H9 (cell line): Measurements from ENCODE around the gene PLXNA1. TPM values are rescaled to one million over a fixed set of nuclear protein-coding genes. Genes with fewer than 3 reads are reported as not detected.

ENCODE experiments used
- DNase-seq: peaks from one replicate; pipeline ENCODE4 v3.0.0-alpha.2; 2017
- H2AFZ ChIP-seq: one replicate; pipeline ENCODE4 v1.6.1; 2013; ENCODE audit warnings: mild to moderate bottlenecking, low read length, control low read depth, moderate library complexity
- H2AK5ac ChIP-seq: 2 replicates; pipeline ENCODE4 v1.6.1; 2013; ENCODE audit warnings: low read length, control low read depth, mixed read lengths; ENCODE audit not compliant: insufficient read length
- H2BK120ac ChIP-seq: one replicate; pipeline ENCODE4 v1.6.1; 2013; ENCODE audit warnings: low read depth, mild to moderate bottlenecking, low read length, control low read depth, inconsistent platforms; ENCODE audit not compliant: poor library complexity, severe bottlenecking
- H2BK12ac ChIP-seq: 2 replicates; pipeline ENCODE4 v1.6.1; 2013; ENCODE audit warnings: low read length, control low read depth, mixed read lengths, low read depth; ENCODE audit not compliant: insufficient read length
- H2BK15ac ChIP-seq: 2 replicates; pipeline ENCODE4 v1.6.1; 2013; ENCODE audit warnings: low read depth, low read length, control low read depth
- H2BK20ac ChIP-seq: one replicate; pipeline ENCODE4 v1.6.1; 2013; ENCODE audit warnings: low read depth, mild to moderate bottlenecking, low read length, control low read depth, inconsistent platforms; ENCODE audit not compliant: poor library complexity, severe bottlenecking
- H2BK5ac ChIP-seq: 2 replicates; pipeline ENCODE4 v1.6.1; 2013; ENCODE audit warnings: low read length, control low read depth, mixed read lengths; ENCODE audit not compliant: insufficient read length
- H3K14ac ChIP-seq: 2 replicates; pipeline ENCODE4 v1.6.1; 2013; ENCODE audit warnings: low read length, control low read depth; ENCODE audit not compliant: insufficient read depth
- H3K18ac ChIP-seq: 2 replicates; pipeline ENCODE4 v1.6.1; 2013; ENCODE audit warnings: low read depth, mild to moderate bottlenecking, mixed read lengths, low read length, control low read depth; ENCODE audit not compliant: insufficient read length
- H3K23ac ChIP-seq: 2 replicates; pipeline ENCODE4 v1.6.1; 2013; ENCODE audit warnings: low read length, control low read depth, mixed read lengths, low read depth; ENCODE audit not compliant: insufficient read length
- H3K23me2 ChIP-seq: 2 replicates; pipeline ENCODE4 v1.6.1; 2013; ENCODE audit warnings: low read depth, mild to moderate bottlenecking, mixed read lengths, low read length, control low read depth; ENCODE audit not compliant: insufficient read length, poor library complexity, severe bottlenecking
- H3K27ac ChIP-seq: 2 replicates; pipeline ENCODE4 v1.5.1; 2013; ENCODE audit warnings: low read length, control low read depth, mixed read lengths, low read depth; ENCODE audit not compliant: insufficient read length
- H3K27me3 ChIP-seq: 2 replicates; pipeline ENCODE4 v1.6.1; 2013; ENCODE audit warnings: low read length, control low read depth, inconsistent platforms; ENCODE audit not compliant: insufficient read depth
- H3K4ac ChIP-seq: 2 replicates; pipeline ENCODE4 v1.6.1; 2013; ENCODE audit warnings: low read depth, mild to moderate bottlenecking, control low read depth, inconsistent platforms, low read length, moderate library complexity
- H3K4me1 ChIP-seq: 2 replicates; pipeline ENCODE4 v1.6.1; 2013; ENCODE audit warnings: low read length, control low read depth, inconsistent platforms; ENCODE audit not compliant: insufficient read depth
- H3K4me2 ChIP-seq: 2 replicates; pipeline ENCODE4 v1.6.1; 2013; ENCODE audit warnings: low read length, control low read depth, mixed read lengths; ENCODE audit not compliant: insufficient read length, insufficient read depth
- H3K56ac ChIP-seq: 2 replicates; pipeline ENCODE4 v1.6.1; 2013; ENCODE audit warnings: low read depth, mild to moderate bottlenecking, mixed read lengths, low read length, control low read depth; ENCODE audit not compliant: insufficient read length
- H3K79me1 ChIP-seq: 2 replicates; pipeline ENCODE4 v1.6.1; 2013; ENCODE audit warnings: low read depth, mild to moderate bottlenecking, moderate library complexity, low read length, control low read depth, inconsistent platforms; ENCODE audit not compliant: insufficient read depth, poor library complexity, severe bottlenecking
- H3K79me2 ChIP-seq: 2 replicates; pipeline ENCODE4 v1.6.1; 2013; ENCODE audit warnings: low read length, control low read depth, inconsistent platforms; ENCODE audit not compliant: insufficient read depth
- H3K9ac ChIP-seq: 2 replicates; pipeline ENCODE4 v1.6.1; 2013; ENCODE audit warnings: low read length, control low read depth, mixed read lengths; ENCODE audit not compliant: insufficient read length; ENCODE audit errors: extremely low read depth
- H3K9me3 ChIP-seq: one replicate; pipeline ENCODE4 v1.6.1; 2013; ENCODE audit warnings: low read depth, low read length, inconsistent platforms; ENCODE audit not compliant: control insufficient read depth
- H3T11ph ChIP-seq: one replicate; pipeline ENCODE4 v1.6.1; 2013; ENCODE audit warnings: mild to moderate bottlenecking, low read length, control low read depth, inconsistent platforms
- H4K20me1 ChIP-seq: one replicate; pipeline ENCODE4 v1.6.1; 2013; ENCODE audit not compliant: control insufficient read depth, insufficient read length, insufficient read depth
- H4K5ac ChIP-seq: 2 replicates; pipeline ENCODE4 v1.6.1; 2013; ENCODE audit warnings: low read depth, mild to moderate bottlenecking, mixed read lengths, low read length, control low read depth; ENCODE audit not compliant: insufficient read length
- H4K8ac ChIP-seq: replicated peaks from 2 replicates; pipeline ENCODE4 v1.6.1; 2013; ENCODE audit warnings: low read length, control low read depth, mixed read lengths, low read depth; ENCODE audit not compliant: insufficient read length
- H4K91ac ChIP-seq: 2 replicates; pipeline ENCODE4 v1.6.1; 2013; ENCODE audit warnings: low read depth, mild to moderate bottlenecking, moderate library complexity, mixed read lengths, low read length, control low read depth; ENCODE audit not compliant: insufficient read length
- H3K27ac Mint-ChIP-seq, 3 experiments: 2 replicates in 2 of 3; 3 replicates in 1 of 3; pipeline ENCODE4 v1.8.0; 2020 to 2021; ENCODE audit warnings: mixed read lengths in 3 of 3, mild to moderate bottlenecking in 1 of 3, moderate library complexity in 1 of 3
- H3K27me3 Mint-ChIP-seq: 2 replicates; pipeline ENCODE4 v1.8.0; 2021; ENCODE audit warnings: low read depth, mild to moderate bottlenecking, moderate library complexity, mixed read lengths
- H3K36me3 Mint-ChIP-seq, 3 experiments: 2 replicates in 2 of 3; 3 replicates in 1 of 3; pipeline ENCODE4 v1.8.0; 2020 to 2021; ENCODE audit warnings: low read depth in 3 of 3, mixed read lengths in 3 of 3; ENCODE audit not compliant: insufficient read depth in 1 of 3
- H3K4me1 Mint-ChIP-seq, 2 experiments: 2 replicates each; pipeline ENCODE4 v1.8.0; 2020; ENCODE audit warnings: mixed read lengths in 2 of 2
- H3K4me3 Mint-ChIP-seq, 2 experiments: 2 replicates in 1 of 2; 3 replicates in 1 of 2; pipeline ENCODE4 v1.8.0; 2020 to 2021; ENCODE audit warnings: mild to moderate bottlenecking in 2 of 2, mixed read lengths in 2 of 2, moderate library complexity in 1 of 2
- H3K9me3 Mint-ChIP-seq, 2 experiments: 2 replicates in 1 of 2; 3 replicates in 1 of 2; pipeline ENCODE4 v1.8.0; 2020; ENCODE audit warnings: mild to moderate bottlenecking in 2 of 2, mixed read lengths in 2 of 2, moderate library complexity in 1 of 2
- CTCF ChIP-seq: fragments of 200-600 bp; sonication (generic); conservative IDR thresholded peaks from 3 replicates; pipeline ENCODE4 v1.8.0; 2021; ENCODE audit warnings: antibody characterized with exemption, mild to moderate bottlenecking
- WGBS: extraction: QIAGEN DNeasy Blood & Tissue Kit; methylation state at CpG from one replicate; pipeline ENCODE4 v1.1.7; 2013; ENCODE audit warnings: missing lambda C conversion rate, low lambda C conversion rate, mixed read lengths; ENCODE audit not compliant: insufficient read length; ENCODE audit errors: extremely low coverage; 5-methylcytosine and 5-hydroxymethylcytosine counted together
- total RNA-seq: library from RNA; stranded (reverse); gene quantifications from 2 replicates; pipeline ENCODE4 v1.2.1, GENCODE V29; 2021

Gene PLXNA1
- total RNA-seq, 1 experiment from 2014 or later, result 42.1 TPM

- Mint-ChIP-seq H3K9me3 (no peaks in the 10 kb centered on the region), H3K36me3 (peaks cover 4 to 26% (median 18%) of the 10 kb centered on the region in 3 experiments; a peak in 6 of 7 replicates), H3K4me1 (peaks cover 8 to 13% of the 10 kb centered on the region in 2 experiments), H3K27ac (peak overlapping the region in 1 of 3 experiments; percentile 95; a peak in 3 of 7 replicates), H3K4me3 (no peak overlapping the region), H3K27me3 (no peaks in the 10 kb centered on the region)
- H4K8ac ChIP-seq, result no peak overlapping the region
- no peak overlapping the region for H2BK15ac ChIP-seq
- H3K79me2 ChIP-seq, result no peaks in the 10 kb centered on the region; the same call in 1 of the 2 replicates
- no peaks in the 10 kb centered on the region; the same call in 1 of the 2 replicates for H3K4me1 ChIP-seq
- no peak overlapping the region for H4K5ac ChIP-seq
- no peak overlapping the region for H3K4me2 ChIP-seq
- no peak for TF ChIP-seq CTCF
- H3K4ac ChIP-seq, result no peak overlapping the region
- WGBS, result no CpG with 5 or more reads among the region's 8 CpGs
- H2AFZ ChIP-seq, result no peak overlapping the region
- H3K56ac ChIP-seq, result no peak overlapping the region
- H3T11ph ChIP-seq, result no peak overlapping the region
- H4K91ac ChIP-seq, result no peak overlapping the region
- no peak overlapping the region for H2BK12ac ChIP-seq
- H2BK120ac ChIP-seq, result no peak overlapping the region
- no peaks in the 10 kb centered on the region for H3K9me3 ChIP-seq
- H3K9ac ChIP-seq, result no peak overlapping the region
- H3K23ac ChIP-seq, result no peak overlapping the region
- no peaks in the 10 kb centered on the region for H3K23me2 ChIP-seq
- DNase-seq, result no peak
- no peak overlapping the region for H3K27ac ChIP-seq
- H4K20me1 ChIP-seq, result peaks cover 2% of the 10 kb centered on the region
- H2BK20ac ChIP-seq, result no peak overlapping the region
- H3K79me1 ChIP-seq, result no peaks in the 10 kb centered on the region
- no peaks in the 10 kb centered on the region for H3K27me3 ChIP-seq
- H2AK5ac ChIP-seq, result no peak overlapping the region
- H3K18ac ChIP-seq, result no peak overlapping the region
- no peak overlapping the region for H2BK5ac ChIP-seq
- no peak overlapping the region for H3K14ac ChIP-seq
Measured at GRCh38 chr3:127006781-127007436, 24.0 kb downstream of the PLXNA1 start.
